Activated T-cell treated with anti-CD3 and anti-CD28 coated beads, Interleukin-2, amount 50 U/mL, for 48 hours (primary cell): Measurements from ENCODE around the gene ZIC2.
"Not testable (repeated sequence)": the region's sequence is repeated elsewhere in the genome, so short reads cannot be mapped to it uniquely, and the experiment has no call there.

Source experiments
- DNase-seq, 2 experiments: peaks; one replicate each; pipeline ENCODE4 v3.0.0-alpha.2; 2020

The ZIC2 gene

GRCh38 chr13:100024023-100024422 lies 42.4 kb downstream of the ZIC2 start:
- no peak for DNase-seq

GRCh38 chr13:100029933-100030332 lies 48.3 kb downstream of the ZIC2 start:
- DNase-seq = no peak

- not testable (repeated sequence) for DNase-seq
Measured at GRCh38 chr13:100032642-100033041, 51.1 kb downstream of the ZIC2 start.

- no peak for DNase-seq
Measured at GRCh38 chr13:100035936-100036335, 54.4 kb downstream of the ZIC2 start.
